ENCODE results near the gene SSU72.
A peak's percentile ranks its signal among the peaks of the same experiment; 100 is the strongest.

SSU72 gene

GRCh38 chr1:1541956-1542765 lies 32.5 kb downstream of the SSU72 start:
- no peak overlapping the region for H3K27ac ChIP-seq (ENCODE audit: low read length)
- no peaks in the 10 kb centered on the region for H3K4me1 ChIP-seq (ENCODE audit: control insufficient read depth, low read depth, low read length)
- H3K4me3 ChIP-seq (ENCODE audit: low read length): no peak overlapping the region
- H3K9me3 ChIP-seq (ENCODE audit: control insufficient read depth, low read depth, low read length): no peaks in the 10 kb centered on the region
- peaks cover 10% of the 10 kb centered on the region for H3K36me3 ChIP-seq (ENCODE audit: control insufficient read depth, low read depth, low read length)
- H3K27me3 ChIP-seq (ENCODE audit: control insufficient read depth, insufficient read depth, low read length): no peaks in the 10 kb centered on the region
- H3K9ac ChIP-seq (ENCODE audit: low read length): no peak overlapping the region

- Histone ChIP-seq H3K9ac (ENCODE audit: low read length) (no peak overlapping the region), H3K9me3 (ENCODE audit: control insufficient read depth, low read depth, low read length) (no peaks in the 10 kb centered on the region), H3K4me1 (ENCODE audit: control insufficient read depth, low read depth, low read length) (no peaks in the 10 kb centered on the region), H3K27me3 (ENCODE audit: control insufficient read depth, insufficient read depth, low read length) (no peaks in the 10 kb centered on the region), H3K27ac (ENCODE audit: low read length) (no peak overlapping the region), H3K4me3 (ENCODE audit: low read length) (peak overlapping the region; percentile 37), H3K36me3 (ENCODE audit: control insufficient read depth, low read depth, low read length) (peaks cover 10% of the 10 kb centered on the region)
These were observed 33.6 kb downstream of the SSU72 start for GRCh38 chr1:1540818-1541628.

DNA sequence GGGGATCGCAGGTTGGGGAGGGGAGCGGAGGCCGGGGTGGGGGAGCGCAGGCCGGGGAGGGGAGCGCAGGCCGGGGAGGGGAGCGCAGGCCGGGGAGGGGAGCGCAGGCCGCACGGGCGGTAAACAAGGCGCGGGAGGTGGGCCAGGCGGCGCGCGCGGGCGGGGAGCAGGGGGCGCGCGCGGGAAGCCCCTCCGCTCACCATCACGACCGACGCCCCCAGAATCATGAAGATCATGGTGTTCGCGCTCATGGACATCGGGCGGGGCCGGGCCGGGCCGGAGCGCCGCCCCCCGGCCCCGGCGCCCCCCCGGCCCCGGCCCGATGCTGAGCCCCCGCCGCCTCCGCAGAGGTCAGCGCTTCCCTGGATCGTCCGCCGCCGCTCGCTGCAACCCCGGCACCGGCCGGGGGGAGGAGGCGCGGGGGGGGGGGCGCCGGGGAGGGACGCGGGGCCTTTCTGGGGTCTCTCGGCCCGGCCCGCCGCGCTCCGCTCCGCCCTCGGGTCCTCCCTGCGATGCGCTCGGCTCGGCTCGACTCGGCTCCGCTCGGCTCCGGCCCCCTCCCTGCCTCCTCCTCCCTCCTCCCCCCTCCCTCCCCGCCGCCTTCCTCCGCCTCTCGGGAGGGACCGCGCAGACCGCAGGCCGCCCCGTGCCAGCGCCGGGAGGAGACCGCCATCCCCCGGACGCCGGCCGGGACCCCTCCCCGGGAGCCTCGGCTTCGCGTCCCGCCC lies 34.4 kb downstream of the SSU72 start, which contains the start of gene TMEM240:
TSS of gene TMEM240 (minus strand) at position 535 of the 728 bp plus-strand sequence. CDS start at position 257, 278 bp downstream.
- Histone ChIP-seq H3K4me3 (ENCODE audit: low read length) (peak within 1 kb of the TSS; percentile 67), H3K9me3 (ENCODE audit: control insufficient read depth, low read depth, low read length) (no peaks in the 10 kb centered on the region), H3K36me3 (ENCODE audit: control insufficient read depth, low read depth, low read length) (peaks cover 10% of the 10 kb centered on the region), H3K27ac (ENCODE audit: low read length) (no peak within 1 kb of the TSS), H3K9ac (ENCODE audit: low read length) (peak within 1 kb of the TSS; percentile 43), H3K27me3 (ENCODE audit: control insufficient read depth, insufficient read depth, low read length) (no peaks in the 10 kb centered on the region), H3K4me1 (ENCODE audit: control insufficient read depth, low read depth, low read length) (no peaks in the 10 kb centered on the region)

GRCh38 chr1:1539310-1540089 lies 35.2 kb downstream of the SSU72 start:
- Histone ChIP-seq H3K27me3 (ENCODE audit: control insufficient read depth, insufficient read depth, low read length) (no peaks in the 10 kb centered on the region), H3K27ac (ENCODE audit: low read length) (no peak overlapping the region), H3K4me3 (ENCODE audit: low read length) (peak overlapping the region; percentile 67), H3K9me3 (ENCODE audit: control insufficient read depth, low read depth, low read length) (no peaks in the 10 kb centered on the region), H3K4me1 (ENCODE audit: control insufficient read depth, low read depth, low read length) (no peaks in the 10 kb centered on the region), H3K36me3 (ENCODE audit: control insufficient read depth, low read depth, low read length) (peaks cover 10% of the 10 kb centered on the region), H3K9ac (ENCODE audit: low read length) (peak overlapping the region; percentile 43)

DNA sequence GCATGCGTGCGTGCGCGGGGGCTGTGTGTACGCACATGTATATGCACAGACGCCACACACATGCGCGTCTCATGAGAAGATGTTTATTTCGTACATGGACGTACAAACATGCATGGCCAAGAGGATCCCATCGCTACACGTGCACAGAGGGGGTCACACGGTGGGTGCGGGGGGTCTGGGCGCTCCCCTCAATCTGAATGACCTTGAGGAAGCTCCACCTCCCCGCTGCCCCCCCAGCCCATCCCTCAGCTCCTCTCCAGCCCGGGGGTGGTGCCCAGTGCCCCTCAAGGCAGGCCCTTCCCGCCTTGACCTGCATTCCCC lies 35.7 kb downstream of the SSU72 start:
- peak overlapping the region; percentile 67 for H3K4me3 ChIP-seq (ENCODE audit: low read length)
- no peaks in the 10 kb centered on the region for H3K27me3 ChIP-seq (ENCODE audit: control insufficient read depth, insufficient read depth, low read length)
- no peak overlapping the region for H3K9ac ChIP-seq (ENCODE audit: low read length)
- H3K9me3 ChIP-seq (ENCODE audit: control insufficient read depth, low read depth, low read length): no peaks in the 10 kb centered on the region
- no peaks in the 10 kb centered on the region for H3K4me1 ChIP-seq (ENCODE audit: control insufficient read depth, low read depth, low read length)
- H3K36me3 ChIP-seq (ENCODE audit: control insufficient read depth, low read depth, low read length): peaks cover 10% of the 10 kb centered on the region
- no peak overlapping the region for H3K27ac ChIP-seq (ENCODE audit: low read length)

- Histone ChIP-seq H3K9ac (ENCODE audit: low read length) (no peak overlapping the region), H3K27ac (ENCODE audit: low read length) (no peak overlapping the region), H3K9me3 (ENCODE audit: control insufficient read depth, low read depth, low read length) (no peaks in the 10 kb centered on the region), H3K27me3 (ENCODE audit: control insufficient read depth, insufficient read depth, low read length) (no peaks in the 10 kb centered on the region), H3K4me3 (ENCODE audit: low read length) (no peak overlapping the region), H3K36me3 (ENCODE audit: control insufficient read depth, low read depth, low read length) (peaks cover 10% of the 10 kb centered on the region), H3K4me1 (ENCODE audit: control insufficient read depth, low read depth, low read length) (no peaks in the 10 kb centered on the region)
These were observed 36.3 kb downstream of the SSU72 start for GRCh38 chr1:1538334-1538733.

GRCh38 chr1:1537626-1538250 lies 36.9 kb downstream of the SSU72 start:
- Histone ChIP-seq H3K4me1 (ENCODE audit: control insufficient read depth, low read depth, low read length) (no peaks in the 10 kb centered on the region), H3K27me3 (ENCODE audit: control insufficient read depth, insufficient read depth, low read length) (no peaks in the 10 kb centered on the region), H3K27ac (ENCODE audit: low read length) (no peak overlapping the region), H3K9me3 (ENCODE audit: control insufficient read depth, low read depth, low read length) (no peaks in the 10 kb centered on the region), H3K4me3 (ENCODE audit: low read length) (no peak overlapping the region), H3K36me3 (ENCODE audit: control insufficient read depth, low read depth, low read length) (peaks cover 6% of the 10 kb centered on the region), H3K9ac (ENCODE audit: low read length) (no peak overlapping the region)

DNA sequence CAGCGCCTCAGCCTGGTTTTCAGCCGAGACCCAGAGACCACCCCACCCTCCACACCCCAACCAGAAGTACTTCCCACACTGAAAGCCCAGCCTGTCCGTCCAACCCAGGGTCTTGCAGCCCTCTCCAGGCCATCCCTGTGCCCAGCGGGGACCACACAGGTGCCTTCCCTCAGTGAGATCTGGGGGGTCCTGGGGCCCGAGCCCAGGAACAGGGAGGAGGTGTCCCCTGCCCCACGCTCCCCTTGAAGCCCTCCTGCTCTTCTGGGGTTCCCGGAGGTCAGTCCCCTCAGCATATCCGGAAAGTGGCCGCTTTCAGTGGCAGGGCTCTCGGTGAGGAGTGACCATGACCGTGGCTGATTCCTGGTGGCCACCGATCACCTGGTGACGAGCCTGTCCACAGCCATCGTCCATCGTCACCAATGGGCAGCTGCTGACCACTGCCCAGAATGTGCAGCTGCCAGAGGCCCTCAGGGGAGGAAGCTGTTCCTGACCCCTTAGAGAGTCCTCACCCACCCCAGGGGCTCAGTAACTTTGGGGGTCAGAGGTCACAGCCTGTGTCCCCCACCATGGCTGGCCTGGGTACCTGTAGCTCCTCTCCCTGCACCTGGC lies 37.6 kb downstream of the SSU72 start:
- Histone ChIP-seq H3K9ac (ENCODE audit: low read length) (no peak overlapping the region), H3K36me3 (ENCODE audit: control insufficient read depth, low read depth, low read length) (peaks cover 6% of the 10 kb centered on the region), H3K4me1 (ENCODE audit: control insufficient read depth, low read depth, low read length) (no peaks in the 10 kb centered on the region)

DNA sequence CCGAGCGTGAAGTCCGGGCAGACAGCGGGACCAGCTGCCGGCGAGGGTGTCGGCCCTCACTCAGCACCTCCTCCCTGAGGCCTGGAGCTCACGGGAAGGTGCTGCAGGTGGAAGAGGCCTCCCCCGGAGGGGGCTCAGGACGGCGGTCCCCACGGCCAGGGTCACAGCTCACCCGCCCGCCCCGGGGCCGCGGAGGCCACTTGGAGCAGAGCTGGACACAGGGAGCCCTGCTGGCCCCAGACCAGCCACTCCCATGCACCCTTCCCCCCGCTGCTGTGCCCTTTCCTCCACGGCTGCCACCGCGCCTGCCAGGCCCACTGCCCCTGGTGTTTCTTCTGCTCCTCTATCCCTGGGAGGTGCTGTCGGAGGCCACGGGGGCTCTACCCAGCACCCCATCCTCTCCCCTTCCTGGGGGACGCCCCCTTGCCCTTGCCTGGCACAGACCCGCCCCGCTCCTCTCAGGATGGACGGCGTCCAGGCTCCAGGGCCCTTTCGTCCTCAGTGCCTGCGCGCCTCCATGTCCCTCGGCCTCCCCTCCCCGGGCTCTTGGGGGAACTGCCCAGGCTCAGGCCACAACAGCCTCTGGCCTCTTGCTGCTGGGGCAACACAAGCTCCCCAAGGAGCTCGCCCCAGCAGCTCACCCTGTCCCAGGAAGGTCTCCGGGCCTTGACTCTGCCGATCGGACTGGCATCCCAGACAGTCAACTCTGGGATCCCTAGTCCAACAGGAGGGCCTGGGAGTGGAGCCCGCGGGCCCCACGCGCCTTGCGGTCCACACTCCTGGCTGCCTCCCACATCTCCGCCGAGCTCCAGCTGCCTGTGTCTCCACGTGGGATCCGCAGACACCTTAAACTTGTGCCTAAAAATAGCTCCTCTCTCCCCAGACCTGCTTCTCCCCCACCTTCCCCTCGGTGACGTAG lies 38.4 kb downstream of the SSU72 start:
- H3K27me3 ChIP-seq (ENCODE audit: control insufficient read depth, insufficient read depth, low read length): no peaks in the 10 kb centered on the region
- no peaks in the 10 kb centered on the region for H3K36me3 ChIP-seq (ENCODE audit: control insufficient read depth, low read depth, low read length)
- H3K9me3 ChIP-seq (ENCODE audit: control insufficient read depth, low read depth, low read length): no peaks in the 10 kb centered on the region
- H3K9ac ChIP-seq (ENCODE audit: low read length): no peak overlapping the region
- H3K4me1 ChIP-seq (ENCODE audit: control insufficient read depth, low read depth, low read length): no peaks in the 10 kb centered on the region
- H3K4me3 ChIP-seq (ENCODE audit: low read length): no peak overlapping the region
- no peak overlapping the region for H3K27ac ChIP-seq (ENCODE audit: low read length)

More for the DNA sequence above, 37.6 kb downstream of the SSU72 start:
- Histone ChIP-seq H3K4me3 (ENCODE audit: low read length) (no peak overlapping the region), H3K27ac (ENCODE audit: low read length) (no peak overlapping the region), H3K9me3 (ENCODE audit: control insufficient read depth, low read depth, low read length) (no peaks in the 10 kb centered on the region), H3K27me3 (ENCODE audit: control insufficient read depth, insufficient read depth, low read length) (no peaks in the 10 kb centered on the region)

Measured in iPS-18a (cell line).